ENCODE data around the gene TOR1B.

TOR1B gene

DNA sequence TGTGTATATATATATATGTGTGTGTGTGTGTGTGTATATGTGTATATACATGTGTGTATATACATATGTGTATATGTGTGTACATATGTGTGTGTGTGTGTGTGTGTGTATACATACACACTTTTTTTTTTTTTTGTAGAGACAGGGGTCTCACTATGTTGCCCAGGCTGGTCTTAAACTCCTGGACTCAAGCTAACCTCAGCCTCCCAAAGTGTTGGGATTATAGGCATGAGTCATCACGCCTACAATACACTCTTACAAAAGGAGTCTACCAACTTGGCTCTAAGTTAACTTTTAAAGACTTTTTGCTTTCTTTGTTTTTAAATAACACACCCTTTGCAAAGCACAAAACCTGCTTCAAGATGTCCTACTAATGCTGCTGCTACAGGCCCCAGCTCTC is 30.0 kb downstream of the TOR1B start:
- no peaks in the 10 kb centered on the region for H3K27me3 ChIP-seq (ENCODE audit: insufficient read depth, poor library complexity, severe bottlenecking)
- DNase-seq (ENCODE audit: low read depth in 1 of 2, low spot score in 1 of 2), result no peak
- TF ChIP-seq SPI1 (IDR thresholded peaks at IDR 0.05; ENCODE audit: borderline replicate concordance, low read depth), result no peak
- TF ChIP-seq, protein P1, sequence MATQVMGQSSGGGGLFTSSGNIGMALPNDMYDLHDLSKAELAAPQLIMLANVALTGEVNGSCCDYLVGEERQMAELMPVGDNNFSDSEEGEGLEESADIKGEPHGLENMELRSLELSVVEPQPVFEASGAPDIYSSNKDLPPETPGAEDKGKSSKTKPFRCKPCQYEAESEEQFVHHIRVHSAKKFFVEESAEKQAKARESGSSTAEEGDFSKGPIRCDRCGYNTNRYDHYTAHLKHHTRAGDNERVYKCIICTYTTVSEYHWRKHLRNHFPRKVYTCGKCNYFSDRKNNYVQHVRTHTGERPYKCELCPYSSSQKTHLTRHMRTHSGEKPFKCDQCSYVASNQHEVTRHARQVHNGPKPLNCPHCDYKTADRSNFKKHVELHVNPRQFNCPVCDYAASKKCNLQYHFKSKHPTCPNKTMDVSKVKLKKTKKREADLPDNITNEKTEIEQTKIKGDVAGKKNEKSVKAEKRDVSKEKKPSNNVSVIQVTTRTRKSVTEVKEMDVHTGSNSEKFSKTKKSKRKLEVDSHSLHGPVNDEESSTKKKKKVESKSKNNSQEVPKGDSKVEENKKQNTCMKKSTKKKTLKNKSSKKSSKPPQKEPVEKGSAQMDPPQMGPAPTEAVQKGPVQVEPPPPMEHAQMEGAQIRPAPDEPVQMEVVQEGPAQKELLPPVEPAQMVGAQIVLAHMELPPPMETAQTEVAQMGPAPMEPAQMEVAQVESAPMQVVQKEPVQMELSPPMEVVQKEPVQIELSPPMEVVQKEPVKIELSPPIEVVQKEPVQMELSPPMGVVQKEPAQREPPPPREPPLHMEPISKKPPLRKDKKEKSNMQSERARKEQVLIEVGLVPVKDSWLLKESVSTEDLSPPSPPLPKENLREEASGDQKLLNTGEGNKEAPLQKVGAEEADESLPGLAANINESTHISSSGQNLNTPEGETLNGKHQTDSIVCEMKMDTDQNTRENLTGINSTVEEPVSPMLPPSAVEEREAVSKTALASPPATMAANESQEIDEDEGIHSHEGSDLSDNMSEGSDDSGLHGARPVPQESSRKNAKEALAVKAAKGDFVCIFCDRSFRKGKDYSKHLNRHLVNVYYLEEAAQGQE (IDR thresholded peaks at IDR 0.05; ENCODE audit: insufficient replicate concordance, low read depth), result no peak
- TF ChIP-seq, protein P2, sequence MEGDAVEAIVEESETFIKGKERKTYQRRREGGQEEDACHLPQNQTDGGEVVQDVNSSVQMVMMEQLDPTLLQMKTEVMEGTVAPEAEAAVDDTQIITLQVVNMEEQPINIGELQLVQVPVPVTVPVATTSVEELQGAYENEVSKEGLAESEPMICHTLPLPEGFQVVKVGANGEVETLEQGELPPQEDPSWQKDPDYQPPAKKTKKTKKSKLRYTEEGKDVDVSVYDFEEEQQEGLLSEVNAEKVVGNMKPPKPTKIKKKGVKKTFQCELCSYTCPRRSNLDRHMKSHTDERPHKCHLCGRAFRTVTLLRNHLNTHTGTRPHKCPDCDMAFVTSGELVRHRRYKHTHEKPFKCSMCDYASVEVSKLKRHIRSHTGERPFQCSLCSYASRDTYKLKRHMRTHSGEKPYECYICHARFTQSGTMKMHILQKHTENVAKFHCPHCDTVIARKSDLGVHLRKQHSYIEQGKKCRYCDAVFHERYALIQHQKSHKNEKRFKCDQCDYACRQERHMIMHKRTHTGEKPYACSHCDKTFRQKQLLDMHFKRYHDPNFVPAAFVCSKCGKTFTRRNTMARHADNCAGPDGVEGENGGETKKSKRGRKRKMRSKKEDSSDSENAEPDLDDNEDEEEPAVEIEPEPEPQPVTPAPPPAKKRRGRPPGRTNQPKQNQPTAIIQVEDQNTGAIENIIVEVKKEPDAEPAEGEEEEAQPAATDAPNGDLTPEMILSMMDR (IDR thresholded peaks at IDR 0.05; ENCODE audit: insufficient read depth, low read length), result no peak
- H3K4me3 ChIP-seq (replicated peaks; ENCODE audit: insufficient read depth, low read length), result no peak overlapping the region
- H3K27ac ChIP-seq (replicated peaks), result no peak overlapping the region

DNA sequence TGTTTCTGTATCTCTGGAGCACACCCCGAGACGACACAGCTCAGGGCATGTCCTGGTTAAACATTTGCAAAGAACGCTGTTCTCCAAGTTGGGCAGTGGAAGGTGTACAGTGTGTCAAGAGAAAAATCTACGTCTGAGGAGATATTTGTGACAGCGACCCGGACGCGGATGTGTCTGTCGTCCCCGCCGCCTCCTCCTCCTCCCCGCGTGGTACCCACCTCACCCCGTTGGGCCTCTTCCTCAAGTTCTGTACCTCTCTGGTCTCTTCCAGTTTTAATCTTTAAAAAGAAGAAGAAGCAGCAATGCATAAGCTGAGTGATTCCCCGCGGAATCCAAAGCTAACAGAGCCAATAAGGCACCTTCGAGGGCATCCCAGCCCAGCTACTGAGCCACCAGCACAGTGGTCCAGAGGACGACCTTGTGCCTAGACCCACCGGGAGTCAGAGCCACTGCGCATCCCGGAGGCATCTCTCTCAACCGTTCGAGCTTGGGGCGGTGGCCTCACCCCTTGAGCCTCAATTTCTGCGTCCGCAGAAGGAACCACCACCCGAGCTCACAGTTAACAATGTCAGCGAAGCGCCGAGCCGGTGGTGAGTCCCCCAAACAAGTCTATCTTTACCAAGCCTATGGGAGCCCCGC is 31.6 kb downstream of the TOR1B start:
- peak in 1 of 2 experiments; percentile 54 for DNase-seq (ENCODE audit: low read depth in 1 of 2, low spot score in 1 of 2)
- TF ChIP-seq SPI1 (IDR thresholded peaks at IDR 0.05; ENCODE audit: borderline replicate concordance, low read depth) (no peak), POLR2AphosphoS5 (IDR thresholded peaks at IDR 0.05; ENCODE audit: low read depth) (no peak), GABPA (IDR thresholded peaks at IDR 0.05; ENCODE audit: low read depth) (no peak)
- TF ChIP-seq, protein P2 (IDR thresholded peaks at IDR 0.05; ENCODE audit: insufficient read depth, low read length), result no peak
- TF ChIP-seq, protein P1 (IDR thresholded peaks at IDR 0.05; ENCODE audit: insufficient replicate concordance, low read depth), result no peak

DNA sequence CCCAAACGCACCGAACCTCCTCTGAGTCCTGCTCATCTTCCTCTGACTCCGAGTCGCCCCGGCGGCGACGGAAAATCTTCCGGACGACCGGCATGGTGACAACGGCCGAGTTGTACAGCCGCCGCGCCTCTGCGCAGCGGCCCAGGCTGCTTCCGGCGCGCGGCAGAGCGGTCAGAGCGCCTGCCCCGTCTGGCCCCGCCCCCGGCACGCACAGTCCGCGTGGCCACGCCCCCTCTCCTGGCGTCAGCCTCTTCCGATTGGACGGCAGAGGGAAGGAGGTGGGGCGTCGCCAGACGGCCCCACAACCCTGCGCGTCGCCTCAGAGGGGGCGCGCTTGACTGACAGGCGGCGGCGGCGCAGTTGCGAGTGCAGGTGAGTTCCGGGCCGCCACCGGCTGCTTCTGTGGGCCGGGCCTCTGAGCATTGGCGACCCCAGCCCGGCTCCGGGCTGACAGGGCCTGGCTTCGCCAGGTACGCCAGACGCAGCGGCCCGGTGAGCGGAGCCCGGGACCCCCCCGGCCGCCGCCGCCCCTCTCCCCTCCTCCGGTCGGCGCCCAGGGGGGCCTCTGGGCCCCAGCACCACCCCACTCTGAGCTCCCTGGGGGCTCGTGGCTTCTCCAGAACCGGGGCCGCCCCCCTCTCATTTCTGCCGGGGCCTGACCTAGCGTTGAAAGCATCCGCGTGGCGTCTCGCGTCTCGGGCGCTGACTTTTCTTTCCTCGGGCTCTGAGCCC is 32.3 kb downstream of the TOR1B start, which contains the start of the genes C9orf78 and USP20:
C9orf78 (minus strand) TSS at position 148 of the 732 bp plus-strand sequence; CDS start at position 94, 54 bp downstream.
USP20 (plus strand) TSS at position 331 of the 732 bp plus-strand sequence. CDS start 17,098 bp downstream, outside the sequence.
- H3K4me3 ChIP-seq (replicated peaks; ENCODE audit: insufficient read depth, low read length), result peak within 1 kb of the TSS; percentile 100
- no peaks in the 10 kb centered on the region for H3K27me3 ChIP-seq (ENCODE audit: insufficient read depth, poor library complexity, severe bottlenecking)
- TF ChIP-seq, protein P1 (IDR thresholded peaks at IDR 0.05; ENCODE audit: insufficient replicate concordance, low read depth), result no peak
- TF ChIP-seq GABPA (IDR thresholded peaks at IDR 0.05; ENCODE audit: low read depth), result peak; percentile 75
- TF ChIP-seq SPI1 (IDR thresholded peaks at IDR 0.05; ENCODE audit: borderline replicate concordance, low read depth), result no peak
- TF ChIP-seq, protein P2 (IDR thresholded peaks at IDR 0.05; ENCODE audit: insufficient read depth, low read length), result no peak
- TF ChIP-seq POLR2AphosphoS5 (IDR thresholded peaks at IDR 0.05; ENCODE audit: low read depth), result peak; percentile 75
- DNase-seq (ENCODE audit: low read depth in 1 of 2, low spot score in 1 of 2), result peak; percentile 92 to 96
- peak within 1 kb of the TSS; percentile 76 for H3K27ac ChIP-seq (replicated peaks)

More for the DNA sequence above, 31.6 kb downstream of the TOR1B start:
- Histone ChIP-seq H3K27ac (replicated peaks) (peak overlapping the region; percentile 76), H3K27me3 (ENCODE audit: insufficient read depth, poor library complexity, severe bottlenecking) (no peaks in the 10 kb centered on the region), H3K4me3 (replicated peaks; ENCODE audit: insufficient read depth, low read length) (peak overlapping the region; percentile 100)

Measured in HL-60 (cell line).